ENCODE measurements around the gene ERC2. TPM values are rescaled to one million over a fixed set of nuclear protein-coding genes. Genes with fewer than 3 reads are reported as not detected.

The ERC2 gene
- total and polyA plus RNA-seq, 2 of the 13 experiments (the other 11 are each of a cell fraction or from before 2014, with no cell fraction given): 0.16 to 0.22 TPM

DNA sequence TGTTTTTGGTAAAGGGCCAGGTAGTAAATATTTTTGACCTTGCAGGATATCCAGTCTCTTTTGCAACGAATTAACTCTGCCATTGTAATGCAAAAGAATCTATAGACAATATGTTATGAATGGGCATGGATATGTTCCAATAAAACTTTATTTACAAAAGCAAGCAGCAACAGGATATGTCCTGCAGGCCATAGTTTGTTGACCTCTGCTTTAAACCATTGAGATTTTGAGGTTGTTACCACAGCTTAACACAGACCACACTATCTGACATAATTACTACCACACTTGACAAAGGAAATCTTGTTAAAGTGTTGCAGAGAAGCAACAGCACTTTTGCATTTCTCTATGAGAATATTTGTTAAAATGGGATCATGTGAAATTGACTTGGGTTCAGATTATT, 349.3 kb downstream of the ERC2 start (continued):
- TF ChIP-seq, protein P1, sequence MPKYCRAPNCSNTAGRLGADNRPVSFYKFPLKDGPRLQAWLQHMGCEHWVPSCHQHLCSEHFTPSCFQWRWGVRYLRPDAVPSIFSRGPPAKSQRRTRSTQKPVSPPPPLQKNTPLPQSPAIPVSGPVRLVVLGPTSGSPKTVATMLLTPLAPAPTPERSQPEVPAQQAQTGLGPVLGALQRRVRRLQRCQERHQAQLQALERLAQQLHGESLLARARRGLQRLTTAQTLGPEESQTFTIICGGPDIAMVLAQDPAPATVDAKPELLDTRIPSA (CRISPR knock-in tag; IDR thresholded peaks at IDR 0.05; ENCODE audit: borderline replicate concordance): no peak
- no peak for TF ChIP-seq FOXA1 (IDR thresholded peaks at IDR 0.05)
- no peak for TF ChIP-seq FOXA1 (CRISPR knock-in tag; IDR thresholded peaks at IDR 0.05)
- no peak for TF ChIP-seq TFDP1 (CRISPR knock-in tag; IDR thresholded peaks at IDR 0.05; ENCODE audit: borderline replicate concordance)
- TF ChIP-seq ATF7 (IDR thresholded peaks at IDR 0.05): no peak
- no peak for TF ChIP-seq ATF7 (CRISPR knock-in tag; IDR thresholded peaks at IDR 0.05)

- in situ Hi-C loops (cut with HindIII; ENCODE audit: extremely low pct_ligation_motif_present, low pct_unique_long_range_greater_than_20kb) (no loop called here), intact Hi-C loops (cut with micrococcal nuclease; ENCODE audit: unreplicated experiment) (no loop called here)
- H3K27ac ChIP-seq (ENCODE audit: extremely low read length, insufficient read depth, low read length): no peak overlapping the region
- no peaks in the 10 kb centered on the region for H3K36me3 ChIP-seq (replicated peaks in 1 of 2; ENCODE audit: control insufficient read depth in 1 of 2, insufficient read depth in 2 of 2, low read length in 2 of 2)
- ATAC-seq (no peak), FAIRE-seq (no peak), DNase-seq (ENCODE audit: low spot score) (no peak)
- no peak overlapping the region for H3K4me2 ChIP-seq (ENCODE audit: low read depth, low read length)
- H3K79me2 ChIP-seq (ENCODE audit: insufficient read depth, low read length): no peaks in the 10 kb centered on the region
- H3K9me3 ChIP-seq (ENCODE audit: low read length): peaks cover 16% of the 10 kb centered on the region; the same call in 1 of the 2 replicates
- no peak overlapping the region for H2AFZ ChIP-seq (ENCODE audit: low read length)
- H4K20me1 ChIP-seq (ENCODE audit: insufficient read depth, low read length): no peaks in the 10 kb centered on the region
- no peak overlapping the region for H3K4me3 ChIP-seq (replicated peaks in 1 of 3; ENCODE audit: insufficient read depth in 1 of 3, low read depth in 2 of 3, low read length in 3 of 3)
- no peaks in the 10 kb centered on the region for H3K27me3 ChIP-seq (ENCODE audit: control insufficient read depth in 1 of 2, insufficient read depth in 2 of 2, low read length in 2 of 2)
- CTCF ChIA-PET (ENCODE audit: low intra/inter-chr PET ratio, low total read pairs): no interaction called here
- BruUV-seq (replicated peaks): no TSS peak
- H3K4me1 ChIP-seq (ENCODE audit: insufficient read depth, low read length): no peaks in the 10 kb centered on the region
- WGBS (ENCODE audit: low lambda C conversion rate): 0% methylated on average over 2 of the region's 2 CpGs
- H3K9ac ChIP-seq (ENCODE audit: insufficient read depth, low read depth, low read length): no peak overlapping the region
- POLR2A ChIA-PET: no interaction called here
- TF ChIP-seq ZNF256 (CRISPR knock-in tag; conservative IDR thresholded peaks at IDR 0.05) (no peak), ZNF883 (CRISPR knock-in tag; IDR thresholded peaks at IDR 0.05; ENCODE audit: not compliant biosample characterization) (no peak), ZFP36 (IDR thresholded peaks at IDR 0.05; ENCODE audit: borderline replicate concordance, low read depth, low read length, partially characterized antibody) (no peak), ZNF407 (CRISPR knock-in tag; IDR thresholded peaks at IDR 0.05; ENCODE audit: not compliant biosample characterization) (no peak), ZNF549 (CRISPR knock-in tag; IDR thresholded peaks at IDR 0.05) (no peak), PHF21A (CRISPR knock-in tag; IDR thresholded peaks at IDR 0.05) (no peak)
These were observed 352.6 kb downstream of the ERC2 start for GRCh38 chr3:56115698-56116097.
